ENCODE data around the gene TMEM59. TPM values are rescaled to one million over a fixed set of nuclear protein-coding genes. Genes with fewer than 3 reads are reported as not detected.
A peak's percentile ranks its signal among the peaks of the same experiment; 100 is the strongest.

Gene TMEM59
- total RNA-seq, 1 donor from 2014 or later: 195 TPM

Small RNAs within 50 kb of the gene (microRNA-seq; reads per million reads assigned to microRNA genes)
- gene MIR4781 (ENCODE audit: unreplicated experiment): 0.97 reads per million, percentile 10 among the genes with 10 or more reads in this experiment

Other genes starting within 250 kb of the TMEM59 start
- 13.3 TPM for gene NDC1, start 214.9 kb downstream of the TMEM59 start, total RNA-seq (ENCODE audit: unreplicated experiment)
- gene YIPF1, start 163.4 kb downstream of the TMEM59 start, total RNA-seq (ENCODE audit: unreplicated experiment): 26.3 TPM
- not detected for gene DIO1, start 159.0 kb downstream of the TMEM59 start, total RNA-seq (ENCODE audit: unreplicated experiment)
- 27.7 TPM for gene IFT25, start 107.5 kb downstream of the TMEM59 start, total RNA-seq (ENCODE audit: unreplicated experiment)
- 43.6 TPM for gene LRRC42, start 106.9 kb downstream of the TMEM59 start, total RNA-seq (ENCODE audit: unreplicated experiment)
- gene LDLRAD1, start 35.0 kb downstream of the TMEM59 start, total RNA-seq (ENCODE audit: unreplicated experiment): not detected
- 6.3 TPM for gene TCEANC2, start 404 bp upstream of the TMEM59 start, total RNA-seq (ENCODE audit: unreplicated experiment)
- 0.36 TPM for gene CDCP2, start 99.8 kb upstream of the TMEM59 start, total RNA-seq (ENCODE audit: unreplicated experiment)
- gene CYB5RL, start 146.8 kb upstream of the TMEM59 start, total RNA-seq (ENCODE audit: unreplicated experiment): 6.7 TPM
- gene MRPL37, start 147.0 kb upstream of the TMEM59 start, total RNA-seq (ENCODE audit: unreplicated experiment): 63.1 TPM